Dedifferentiated amniotic fluid mesenchymal stem cell (primary cell): ENCODE data around the gene BRCA2.
"Not testable (repeated sequence)": the region's sequence is repeated elsewhere in the genome, so short reads cannot be mapped to it uniquely, and the experiment has no call there.

Experiments
- DNase-seq: peaks from one replicate; pipeline ENCODE4 v3.0.0-alpha.2; 2016; ENCODE audit errors: extremely low spot score

The BRCA2 gene

GRCh38 chr13:32309312-32310133, 5.8 kb upstream of the BRCA2 start:
- DNase-seq = no peak

GRCh38 chr13:32310134-32310706, 5.1 kb upstream of the BRCA2 start:
- DNase-seq = peak; percentile 43

GRCh38 chr13:32311188-32311897, 4.0 kb upstream of the BRCA2 start:
- no peak for DNase-seq

- DNase-seq = peak; percentile 45
Observed at GRCh38 chr13:32314271-32315237, 754 bp upstream of the BRCA2 start.

GRCh38 chr13:32316028-32316339, 676 bp downstream of the BRCA2 start:
- no peak for DNase-seq

- no peak for DNase-seq
Observed at GRCh38 chr13:32316501-32316900, 1.2 kb downstream of the BRCA2 start.

GRCh38 chr13:32317716-32318465, 2.6 kb downstream of the BRCA2 start:
- DNase-seq = no peak

GRCh38 chr13:32320528-32320927, 5.2 kb downstream of the BRCA2 start:
- no peak for DNase-seq

GRCh38 chr13:32323912-32324311, 8.6 kb downstream of the BRCA2 start:
- DNase-seq = peak; percentile 54

GRCh38 chr13:32330441-32330840, 15.1 kb downstream of the BRCA2 start:
- no peak for DNase-seq

GRCh38 chr13:32334671-32335070, 19.4 kb downstream of the BRCA2 start:
- DNase-seq = no peak

- DNase-seq = no peak
Observed at GRCh38 chr13:32340914-32341313, 25.6 kb downstream of the BRCA2 start.

GRCh38 chr13:32347651-32348050, 32.3 kb downstream of the BRCA2 start:
- no peak for DNase-seq

GRCh38 chr13:32350839-32351441, 35.6 kb downstream of the BRCA2 start:
- DNase-seq = not testable (repeated sequence)

GRCh38 chr13:32354040-32354439, 38.7 kb downstream of the BRCA2 start:
- DNase-seq = no peak

- DNase-seq = not testable (repeated sequence)
Observed at GRCh38 chr13:32355935-32356334, 40.6 kb downstream of the BRCA2 start.

- no peak for DNase-seq
Observed at GRCh38 chr13:32362574-32362973, 47.3 kb downstream of the BRCA2 start.

GRCh38 chr13:32370805-32371204, 55.5 kb downstream of the BRCA2 start:
- no peak for DNase-seq

GRCh38 chr13:32376642-32377415, 61.5 kb downstream of the BRCA2 start:
- no peak for DNase-seq

GRCh38 chr13:32378012-32378411, 62.7 kb downstream of the BRCA2 start:
- DNase-seq = no peak
